Measurements from ENCODE around the gene SCARF1.
A peak's percentile ranks its signal among the peaks of the same experiment; 100 is the strongest.

SCARF1 gene

DNA sequence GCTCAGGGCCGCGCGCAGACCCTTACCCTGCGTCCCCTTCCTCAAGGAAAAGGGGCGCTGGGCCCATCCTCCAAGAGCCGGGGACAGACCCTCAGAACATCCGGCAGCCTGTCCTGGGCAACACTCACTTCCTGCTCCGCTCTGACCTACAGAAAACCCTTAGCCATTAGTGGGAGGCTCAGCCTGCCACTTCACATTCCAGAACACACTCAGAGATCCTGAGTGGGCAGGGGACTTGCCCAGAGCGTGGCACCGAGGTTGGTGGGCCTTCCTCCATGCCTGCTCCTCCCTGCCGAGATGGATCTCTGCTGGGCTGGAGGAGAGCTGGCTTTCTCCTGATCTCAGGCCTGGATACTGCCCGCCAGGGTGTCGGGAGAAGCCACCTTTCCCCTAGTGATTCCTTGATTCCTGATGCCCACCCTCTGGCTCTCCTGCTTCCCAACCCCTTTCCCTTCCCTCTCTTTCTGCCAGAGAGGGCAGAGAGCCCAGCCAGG, 1.5 kb downstream of the SCARF1 start:
- no peak for TF ChIP-seq ZNF70 (CRISPR knock-in tag; IDR thresholded peaks at IDR 0.05)
- TF ChIP-seq TCF4 (CRISPR knock-in tag; IDR thresholded peaks at IDR 0.05; ENCODE audit: borderline replicate concordance), result no peak
- TF ChIP-seq ARNTL (CRISPR knock-in tag; IDR thresholded peaks at IDR 0.05; ENCODE audit: borderline replicate concordance, low read depth), result no peak
- no peak for ATAC-seq

DNA sequence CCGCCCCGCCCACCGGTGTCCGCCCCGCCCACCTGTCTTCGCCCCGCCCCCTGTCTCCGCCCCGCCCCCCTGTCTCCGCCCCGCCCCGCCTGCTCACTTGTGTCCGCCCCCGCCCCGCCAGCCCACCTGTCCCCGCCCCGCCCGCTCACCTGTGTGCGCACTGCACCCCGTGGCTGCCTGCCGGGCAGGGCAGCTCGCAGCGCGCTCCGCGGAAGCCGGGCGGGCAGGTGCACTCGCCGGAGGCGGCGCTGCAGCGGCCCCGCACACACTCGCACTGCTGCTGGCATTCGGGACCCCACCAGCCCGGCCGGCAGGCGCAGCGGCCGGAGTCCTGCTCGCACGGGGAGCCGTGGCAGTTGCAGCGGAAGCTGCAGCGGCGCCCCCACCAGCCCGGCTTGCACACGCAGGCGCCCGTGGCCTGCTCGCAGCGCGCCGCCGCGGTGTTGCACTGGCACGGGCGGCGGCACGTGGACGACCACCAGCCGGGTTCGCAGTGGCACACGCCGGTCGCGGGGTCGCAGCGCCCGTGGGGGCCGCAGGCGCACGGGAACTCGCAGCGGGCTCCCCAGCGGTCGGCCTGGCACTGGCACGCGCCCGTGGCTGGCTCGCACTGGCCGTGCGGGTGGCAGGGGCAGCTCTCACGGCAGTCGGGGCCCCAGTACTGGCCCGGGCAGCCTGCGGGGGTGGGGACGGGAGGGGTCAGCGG, 2.1 kb downstream of the SCARF1 start:
- no peak for ATAC-seq
- no peak for TF ChIP-seq ZFP30 (CRISPR knock-in tag; IDR thresholded peaks at IDR 0.05)
- no peak for TF ChIP-seq ESRRG (CRISPR knock-in tag; IDR thresholded peaks at IDR 0.05)
- TF ChIP-seq RARB (CRISPR knock-in tag; IDR thresholded peaks at IDR 0.05), result no peak
- TF ChIP-seq, protein P1, sequence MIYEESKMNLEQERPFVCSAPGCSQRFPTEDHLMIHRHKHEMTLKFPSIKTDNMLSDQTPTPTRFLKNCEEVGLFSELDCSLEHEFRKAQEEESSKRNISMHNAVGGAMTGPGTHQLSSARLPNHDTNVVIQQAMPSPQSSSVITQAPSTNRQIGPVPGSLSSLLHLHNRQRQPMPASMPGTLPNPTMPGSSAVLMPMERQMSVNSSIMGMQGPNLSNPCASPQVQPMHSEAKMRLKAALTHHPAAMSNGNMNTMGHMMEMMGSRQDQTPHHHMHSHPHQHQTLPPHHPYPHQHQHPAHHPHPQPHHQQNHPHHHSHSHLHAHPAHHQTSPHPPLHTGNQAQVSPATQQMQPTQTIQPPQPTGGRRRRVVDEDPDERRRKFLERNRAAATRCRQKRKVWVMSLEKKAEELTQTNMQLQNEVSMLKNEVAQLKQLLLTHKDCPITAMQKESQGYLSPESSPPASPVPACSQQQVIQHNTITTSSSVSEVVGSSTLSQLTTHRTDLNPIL (CRISPR knock-in tag; IDR thresholded peaks at IDR 0.05; ENCODE audit: low read depth), result no peak
- TF ChIP-seq, protein P2, sequence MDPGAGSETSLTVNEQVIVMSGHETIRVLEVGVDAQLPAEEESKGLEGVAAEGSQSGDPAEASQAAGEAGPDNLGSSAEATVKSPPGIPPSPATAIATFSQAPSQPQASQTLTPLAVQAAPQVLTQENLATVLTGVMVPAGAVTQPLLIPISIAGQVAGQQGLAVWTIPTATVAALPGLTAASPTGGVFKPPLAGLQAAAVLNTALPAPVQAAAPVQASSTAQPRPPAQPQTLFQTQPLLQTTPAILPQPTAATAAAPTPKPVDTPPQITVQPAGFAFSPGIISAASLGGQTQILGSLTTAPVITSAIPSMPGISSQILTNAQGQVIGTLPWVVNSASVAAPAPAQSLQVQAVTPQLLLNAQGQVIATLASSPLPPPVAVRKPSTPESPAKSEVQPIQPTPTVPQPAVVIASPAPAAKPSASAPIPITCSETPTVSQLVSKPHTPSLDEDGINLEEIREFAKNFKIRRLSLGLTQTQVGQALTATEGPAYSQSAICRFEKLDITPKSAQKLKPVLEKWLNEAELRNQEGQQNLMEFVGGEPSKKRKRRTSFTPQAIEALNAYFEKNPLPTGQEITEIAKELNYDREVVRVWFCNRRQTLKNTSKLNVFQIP (CRISPR knock-in tag; IDR thresholded peaks at IDR 0.05; ENCODE audit: borderline replicate concordance, low read depth), result no peak
- no peak for TF ChIP-seq ZNF70 (CRISPR knock-in tag; IDR thresholded peaks at IDR 0.05)
- no peak for TF ChIP-seq ZNF8 (CRISPR knock-in tag; IDR thresholded peaks at IDR 0.05)
- TF ChIP-seq CSDC2 (CRISPR knock-in tag; IDR thresholded peaks at IDR 0.05), result no peak
- no peak for TF ChIP-seq ZFP3 (CRISPR knock-in tag; IDR thresholded peaks at IDR 0.05)
- no peak for TF ChIP-seq GLIS3 (CRISPR knock-in tag; IDR thresholded peaks at IDR 0.05)
- TF ChIP-seq BACH2 (CRISPR knock-in tag; IDR thresholded peaks at IDR 0.05; ENCODE audit: borderline replicate concordance), result no peak
- TF ChIP-seq ISL1 (CRISPR knock-in tag; IDR thresholded peaks at IDR 0.05), result no peak
- TF ChIP-seq TOX (CRISPR knock-in tag; IDR thresholded peaks at IDR 0.05; ENCODE audit: borderline replicate concordance), result no peak
- no peak for TF ChIP-seq ZNF565 (CRISPR knock-in tag; conservative IDR thresholded peaks at IDR 0.05; ENCODE audit: low read depth)
- TF ChIP-seq ARNTL (CRISPR knock-in tag; IDR thresholded peaks at IDR 0.05; ENCODE audit: borderline replicate concordance, low read depth), result no peak

DNA sequence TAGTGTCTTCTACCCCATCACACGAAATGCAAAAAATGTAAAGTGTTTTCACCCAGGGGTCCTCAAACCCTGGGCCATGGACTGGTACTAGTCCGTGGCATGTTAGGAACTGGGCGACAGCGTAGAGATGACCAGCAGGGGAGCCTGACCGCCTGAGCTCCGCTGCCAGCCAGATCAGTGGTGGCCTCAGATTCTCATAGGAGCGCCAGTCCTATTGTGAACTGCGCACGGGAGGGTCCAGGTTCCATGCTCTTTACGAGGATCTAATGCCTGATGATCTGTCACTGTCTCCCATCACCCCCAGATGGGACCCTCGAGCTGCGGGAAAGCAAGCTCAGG, 4.5 kb downstream of the SCARF1 start:
- TF ChIP-seq SNAI2 (CRISPR knock-in tag; IDR thresholded peaks at IDR 0.05) (no peak), TCF4 (CRISPR knock-in tag; IDR thresholded peaks at IDR 0.05; ENCODE audit: borderline replicate concordance) (no peak), OSR1 (CRISPR knock-in tag; IDR thresholded peaks at IDR 0.05) (no peak), RARB (CRISPR knock-in tag; IDR thresholded peaks at IDR 0.05) (no peak)
- ATAC-seq, result peak; percentile 24; the same call in 2 of the 3 replicates

DNA sequence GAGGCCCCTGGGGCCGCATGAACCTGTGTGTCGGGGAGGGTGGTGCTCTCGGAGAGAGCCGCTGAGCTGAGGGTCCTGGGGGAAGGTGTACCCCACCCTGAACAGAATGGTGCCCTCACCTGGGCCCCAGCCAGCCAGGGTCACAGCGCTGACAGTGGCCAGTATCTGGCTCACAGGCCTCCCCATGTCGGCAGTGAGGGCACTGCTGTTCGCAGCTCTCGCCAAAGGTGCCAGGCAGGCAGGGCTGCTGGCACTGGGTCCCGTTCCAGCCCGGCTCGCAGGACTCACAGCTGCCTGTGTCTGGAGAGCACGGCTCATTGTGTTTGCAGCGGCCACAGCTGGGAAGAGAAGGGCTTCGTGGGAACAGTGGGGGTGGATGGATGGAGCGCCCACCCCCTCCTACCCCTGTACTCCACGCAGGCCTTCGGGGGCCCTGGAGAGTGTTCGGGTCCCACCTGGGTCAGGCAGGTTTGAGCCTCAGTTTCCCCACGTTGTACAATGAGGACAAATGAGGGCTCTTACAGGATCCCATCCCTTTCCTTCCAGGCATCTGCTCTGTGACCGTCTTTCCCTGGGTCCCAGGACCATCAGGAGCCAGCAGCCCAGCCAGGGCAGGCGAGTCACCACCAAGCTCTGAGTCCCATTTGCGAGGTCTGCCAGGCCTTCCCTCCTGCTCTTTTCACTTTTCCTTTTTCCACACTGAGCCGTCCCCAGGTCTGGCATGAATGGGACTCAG, 5.0 kb downstream of the SCARF1 start:
- no peak for ATAC-seq
- no peak for TF ChIP-seq BACH2 (CRISPR knock-in tag; IDR thresholded peaks at IDR 0.05; ENCODE audit: borderline replicate concordance)
- no peak for TF ChIP-seq TOX (CRISPR knock-in tag; IDR thresholded peaks at IDR 0.05; ENCODE audit: borderline replicate concordance)
- TF ChIP-seq, protein P3, sequence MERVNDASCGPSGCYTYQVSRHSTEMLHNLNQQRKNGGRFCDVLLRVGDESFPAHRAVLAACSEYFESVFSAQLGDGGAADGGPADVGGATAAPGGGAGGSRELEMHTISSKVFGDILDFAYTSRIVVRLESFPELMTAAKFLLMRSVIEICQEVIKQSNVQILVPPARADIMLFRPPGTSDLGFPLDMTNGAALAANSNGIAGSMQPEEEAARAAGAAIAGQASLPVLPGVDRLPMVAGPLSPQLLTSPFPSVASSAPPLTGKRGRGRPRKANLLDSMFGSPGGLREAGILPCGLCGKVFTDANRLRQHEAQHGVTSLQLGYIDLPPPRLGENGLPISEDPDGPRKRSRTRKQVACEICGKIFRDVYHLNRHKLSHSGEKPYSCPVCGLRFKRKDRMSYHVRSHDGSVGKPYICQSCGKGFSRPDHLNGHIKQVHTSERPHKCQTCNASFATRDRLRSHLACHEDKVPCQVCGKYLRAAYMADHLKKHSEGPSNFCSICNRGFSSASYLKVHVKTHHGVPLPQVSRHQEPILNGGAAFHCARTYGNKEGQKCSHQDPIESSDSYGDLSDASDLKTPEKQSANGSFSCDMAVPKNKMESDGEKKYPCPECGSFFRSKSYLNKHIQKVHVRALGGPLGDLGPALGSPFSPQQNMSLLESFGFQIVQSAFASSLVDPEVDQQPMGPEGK (CRISPR knock-in tag; IDR thresholded peaks at IDR 0.05; ENCODE audit: borderline replicate concordance), result no peak
- TF ChIP-seq ZNF565 (CRISPR knock-in tag; conservative IDR thresholded peaks at IDR 0.05; ENCODE audit: low read depth), result no peak
- no peak for TF ChIP-seq ZC3H10 (CRISPR knock-in tag; IDR thresholded peaks at IDR 0.05)
- TF ChIP-seq, protein P4, sequence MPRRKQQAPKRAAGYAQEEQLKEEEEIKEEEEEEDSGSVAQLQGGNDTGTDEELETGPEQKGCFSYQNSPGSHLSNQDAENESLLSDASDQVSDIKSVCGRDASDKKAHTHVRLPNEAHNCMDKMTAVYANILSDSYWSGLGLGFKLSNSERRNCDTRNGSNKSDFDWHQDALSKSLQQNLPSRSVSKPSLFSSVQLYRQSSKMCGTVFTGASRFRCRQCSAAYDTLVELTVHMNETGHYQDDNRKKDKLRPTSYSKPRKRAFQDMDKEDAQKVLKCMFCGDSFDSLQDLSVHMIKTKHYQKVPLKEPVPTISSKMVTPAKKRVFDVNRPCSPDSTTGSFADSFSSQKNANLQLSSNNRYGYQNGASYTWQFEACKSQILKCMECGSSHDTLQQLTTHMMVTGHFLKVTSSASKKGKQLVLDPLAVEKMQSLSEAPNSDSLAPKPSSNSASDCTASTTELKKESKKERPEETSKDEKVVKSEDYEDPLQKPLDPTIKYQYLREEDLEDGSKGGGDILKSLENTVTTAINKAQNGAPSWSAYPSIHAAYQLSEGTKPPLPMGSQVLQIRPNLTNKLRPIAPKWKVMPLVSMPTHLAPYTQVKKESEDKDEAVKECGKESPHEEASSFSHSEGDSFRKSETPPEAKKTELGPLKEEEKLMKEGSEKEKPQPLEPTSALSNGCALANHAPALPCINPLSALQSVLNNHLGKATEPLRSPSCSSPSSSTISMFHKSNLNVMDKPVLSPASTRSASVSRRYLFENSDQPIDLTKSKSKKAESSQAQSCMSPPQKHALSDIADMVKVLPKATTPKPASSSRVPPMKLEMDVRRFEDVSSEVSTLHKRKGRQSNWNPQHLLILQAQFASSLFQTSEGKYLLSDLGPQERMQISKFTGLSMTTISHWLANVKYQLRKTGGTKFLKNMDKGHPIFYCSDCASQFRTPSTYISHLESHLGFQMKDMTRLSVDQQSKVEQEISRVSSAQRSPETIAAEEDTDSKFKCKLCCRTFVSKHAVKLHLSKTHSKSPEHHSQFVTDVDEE (CRISPR knock-in tag; IDR thresholded peaks at IDR 0.05), result no peak
- no peak for TF ChIP-seq ARNTL (CRISPR knock-in tag; IDR thresholded peaks at IDR 0.05; ENCODE audit: borderline replicate concordance, low read depth)
- TF ChIP-seq TCF4 (CRISPR knock-in tag; IDR thresholded peaks at IDR 0.05; ENCODE audit: borderline replicate concordance), result no peak
- TF ChIP-seq, protein P1 (CRISPR knock-in tag; IDR thresholded peaks at IDR 0.05; ENCODE audit: low read depth), result no peak
- TF ChIP-seq, protein P5, sequence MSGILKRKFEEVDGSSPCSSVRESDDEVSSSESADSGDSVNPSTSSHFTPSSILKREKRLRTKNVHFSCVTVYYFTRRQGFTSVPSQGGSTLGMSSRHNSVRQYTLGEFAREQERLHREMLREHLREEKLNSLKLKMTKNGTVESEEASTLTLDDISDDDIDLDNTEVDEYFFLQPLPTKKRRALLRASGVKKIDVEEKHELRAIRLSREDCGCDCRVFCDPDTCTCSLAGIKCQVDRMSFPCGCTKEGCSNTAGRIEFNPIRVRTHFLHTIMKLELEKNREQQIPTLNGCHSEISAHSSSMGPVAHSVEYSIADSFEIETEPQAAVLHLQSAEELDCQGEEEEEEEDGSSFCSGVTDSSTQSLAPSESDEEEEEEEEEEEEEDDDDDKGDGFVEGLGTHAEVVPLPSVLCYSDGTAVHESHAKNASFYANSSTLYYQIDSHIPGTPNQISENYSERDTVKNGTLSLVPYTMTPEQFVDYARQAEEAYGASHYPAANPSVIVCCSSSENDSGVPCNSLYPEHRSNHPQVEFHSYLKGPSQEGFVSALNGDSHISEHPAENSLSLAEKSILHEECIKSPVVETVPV (CRISPR knock-in tag; IDR thresholded peaks at IDR 0.05), result no peak
